PFSK-1 (cell line): Measurements from ENCODE around the gene SP3.

Source experiments
- FOXP2 ChIP-seq: optimal IDR thresholded peaks from 2 replicates; pipeline ENCODE3; 2011; ENCODE audit warnings: borderline replicate concordance, control low read depth, inconsistent platforms; ENCODE audit not compliant: insufficient read depth; ENCODE audit errors: extremely low read length, extremely low read depth
- POLR2AphosphoS5 ChIP-seq: IDR thresholded peaks from 2 replicates; pipeline ENCODE4 v1.6.1; 2012; ENCODE audit warnings: low read depth, mild to moderate bottlenecking, control low read depth, low read length, moderate library complexity
- REST ChIP-seq, 2 experiments: IDR thresholded peaks; 2 replicates each; pipeline versions ENCODE4 v1.6.1 to v1.8.0; 2011 to 2012; ENCODE audit warnings: low read depth in 2 of 2, low read length in 2 of 2, control low read depth in 1 of 2, inconsistent platforms in 1 of 2, mild to moderate bottlenecking in 1 of 2, moderate library complexity in 1 of 2; ENCODE audit not compliant: insufficient read depth in 1 of 2
- SIN3A ChIP-seq: IDR thresholded peaks from 2 replicates; pipeline ENCODE4 v1.6.1; 2012; ENCODE audit warnings: mild to moderate bottlenecking, low read length, moderate library complexity, borderline replicate concordance; ENCODE audit not compliant: insufficient read depth
- TAF1 ChIP-seq: IDR thresholded peaks from 2 replicates; pipeline ENCODE4 v1.6.1; 2012; ENCODE audit warnings: low read length, control low read depth, borderline replicate concordance; ENCODE audit not compliant: insufficient read depth

The SP3 gene

GRCh38 chr2:173962031-173962430 is 3.1 kb downstream of the SP3 start:
- TF ChIP-seq POLR2AphosphoS5 (no peak), FOXP2 (no peak), REST (IDR thresholded peaks at IDR 0.05; ENCODE audit: insufficient read depth in 1 of 2, low read depth in 2 of 2, low read length in 2 of 2) (no peak), SIN3A (no peak), TAF1 (no peak)

GRCh38 chr2:173961346-173961705 is 3.8 kb downstream of the SP3 start:
- no peak for TF ChIP-seq SIN3A
- TF ChIP-seq FOXP2: no peak
- TF ChIP-seq REST (IDR thresholded peaks at IDR 0.05; ENCODE audit: insufficient read depth in 1 of 2, low read depth in 2 of 2, low read length in 2 of 2): no peak
- no peak for TF ChIP-seq TAF1
- TF ChIP-seq POLR2AphosphoS5: no peak

- no peak for TF ChIP-seq POLR2AphosphoS5
- no peak for TF ChIP-seq TAF1
Observed at GRCh38 chr2:173959909-173960308, 5.3 kb downstream of the SP3 start.

- TF ChIP-seq SIN3A: no peak
- TF ChIP-seq FOXP2: no peak
- TF ChIP-seq POLR2AphosphoS5: no peak
- TF ChIP-seq REST (IDR thresholded peaks at IDR 0.05; ENCODE audit: insufficient read depth in 1 of 2, low read depth in 2 of 2, low read length in 2 of 2): no peak
- no peak for TF ChIP-seq TAF1
Observed at GRCh38 chr2:173959358-173959884, 5.8 kb downstream of the SP3 start.

- TF ChIP-seq FOXP2 (no peak), REST (IDR thresholded peaks at IDR 0.05; ENCODE audit: insufficient read depth in 1 of 2, low read depth in 2 of 2, low read length in 2 of 2) (no peak), TAF1 (no peak)
Observed at GRCh38 chr2:173958198-173958846, 6.9 kb downstream of the SP3 start.
